ENCODE results near the gene SLF1. TPM values are rescaled to one million over a fixed set of nuclear protein-coding genes. Genes with fewer than 3 reads are reported as not detected.

SLF1 gene
- total and polyA plus RNA-seq, 2 donors (not counting 1 experiment from before 2014, with no cell fraction given) = 3.5 to 15.2 TPM

DNA sequence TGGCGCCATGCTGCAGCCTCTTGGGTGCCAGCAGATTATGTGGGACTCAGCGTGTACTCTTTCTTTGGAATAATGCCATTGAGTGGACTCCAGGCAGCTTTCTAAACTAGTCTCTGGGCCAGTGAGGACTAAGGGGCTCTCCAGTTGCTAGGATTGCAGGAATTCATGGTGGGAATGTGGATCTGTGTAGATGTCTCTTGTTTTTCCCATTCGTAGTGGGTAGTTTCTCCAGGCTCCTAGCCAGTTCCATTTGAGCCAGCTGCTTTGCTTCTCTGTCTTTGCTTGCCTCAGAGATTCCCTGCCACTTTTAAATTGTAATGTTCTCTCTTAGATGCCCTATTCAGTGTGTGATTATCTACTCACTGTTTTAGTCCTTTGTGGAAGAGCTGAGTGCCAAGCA lies 42.6 kb downstream of the SLF1 start:
- H3K9ac ChIP-seq (ENCODE audit: low read length) = no peak overlapping the region
- DNase-seq = no peak
- H3K27ac ChIP-seq (ENCODE audit: low read length in 2 of 2) = no peak overlapping the region
- Mint-ChIP-seq H3K9me3 (ENCODE audit: insufficient read depth) (peaks cover 12% of the 10 kb centered on the region), H3K27ac (no peak overlapping the region), H3K4me1 (no peaks in the 10 kb centered on the region), H3K4me3 (no peak overlapping the region), H3K27me3 (no peaks in the 10 kb centered on the region)
- no peak overlapping the region for H3K4me3 ChIP-seq (ENCODE audit: control extremely low read depth in 1 of 5, extremely low read depth in 1 of 5, insufficient read depth in 1 of 5, low read depth in 2 of 5, low read length in 4 of 5)
- ATAC-seq (ENCODE audit: low read depth) = no peak
- no peaks in the 10 kb centered on the region for H4K20me1 ChIP-seq (ENCODE audit: control insufficient read depth, insufficient read depth, low read length, poor library complexity, severe bottlenecking)
- H3K36me3 ChIP-seq (replicated peaks in 1 of 2; ENCODE audit: control extremely low read depth in 1 of 2, control insufficient read depth in 1 of 2, extremely low read depth in 1 of 2, insufficient read depth in 2 of 2, low read length in 1 of 2) = peaks cover 18 to 28% of the 10 kb centered on the region in 2 experiments
- CTCF ChIA-PET = no interaction called here
- peaks cover 8 to 16% (median 8%) of the 10 kb centered on the region in 3 donors for H3K9me3 ChIP-seq (ENCODE audit: control extremely low read depth in 1 of 3, control insufficient read depth in 2 of 3, insufficient read depth in 1 of 3, low read length in 2 of 3)
- POLR2A ChIA-PET = no interaction called here
- H3K4me1 ChIP-seq (ENCODE audit: control insufficient read depth in 2 of 2, insufficient read depth in 2 of 2, low read length in 2 of 2) = no peaks in the 10 kb centered on the region
- WGBS (ENCODE audit: insufficient coverage) = 100% methylated on average over 3 of the region's 3 CpGs
- no peaks in the 10 kb centered on the region for H3K27me3 ChIP-seq (replicated peaks in 1 of 4; ENCODE audit: control extremely low read depth in 1 of 4, control insufficient read depth in 3 of 4, insufficient read depth in 4 of 4, low read length in 3 of 4)
- intact Hi-C loops (cut with micrococcal nuclease) = no loop called here
- H3K4me2 ChIP-seq (replicated peaks; ENCODE audit: low read depth, low read length, poor library complexity, severe bottlenecking) = no peak overlapping the region
- peaks cover 15% of the 10 kb centered on the region for H3K79me2 ChIP-seq (ENCODE audit: control insufficient read depth, insufficient read depth, low read length)
- TF ChIP-seq, protein P1, sequence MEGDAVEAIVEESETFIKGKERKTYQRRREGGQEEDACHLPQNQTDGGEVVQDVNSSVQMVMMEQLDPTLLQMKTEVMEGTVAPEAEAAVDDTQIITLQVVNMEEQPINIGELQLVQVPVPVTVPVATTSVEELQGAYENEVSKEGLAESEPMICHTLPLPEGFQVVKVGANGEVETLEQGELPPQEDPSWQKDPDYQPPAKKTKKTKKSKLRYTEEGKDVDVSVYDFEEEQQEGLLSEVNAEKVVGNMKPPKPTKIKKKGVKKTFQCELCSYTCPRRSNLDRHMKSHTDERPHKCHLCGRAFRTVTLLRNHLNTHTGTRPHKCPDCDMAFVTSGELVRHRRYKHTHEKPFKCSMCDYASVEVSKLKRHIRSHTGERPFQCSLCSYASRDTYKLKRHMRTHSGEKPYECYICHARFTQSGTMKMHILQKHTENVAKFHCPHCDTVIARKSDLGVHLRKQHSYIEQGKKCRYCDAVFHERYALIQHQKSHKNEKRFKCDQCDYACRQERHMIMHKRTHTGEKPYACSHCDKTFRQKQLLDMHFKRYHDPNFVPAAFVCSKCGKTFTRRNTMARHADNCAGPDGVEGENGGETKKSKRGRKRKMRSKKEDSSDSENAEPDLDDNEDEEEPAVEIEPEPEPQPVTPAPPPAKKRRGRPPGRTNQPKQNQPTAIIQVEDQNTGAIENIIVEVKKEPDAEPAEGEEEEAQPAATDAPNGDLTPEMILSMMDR (IDR thresholded peaks at IDR 0.05) = no peak
- no peak for TF ChIP-seq EZH2 (IDR thresholded peaks at IDR 0.05; ENCODE audit: borderline replicate concordance, insufficient read depth, low read depth, low read length, poor library complexity, severe bottlenecking)
- no peak overlapping the region for H2AFZ ChIP-seq (ENCODE audit: insufficient read depth, low read depth, low read length, poor library complexity, severe bottlenecking)

GRCh38 chr5:94667937-94668336 lies 49.5 kb downstream of the SLF1 start:
- no peaks in the 10 kb centered on the region for H3K9me3 Mint-ChIP-seq (ENCODE audit: insufficient read depth)
- intact Hi-C loops (cut with micrococcal nuclease) = no loop called here
- ChIA-PET POLR2A (no interaction called here), CTCF (no interaction called here)
- no peaks in the 10 kb centered on the region for H3K27me3 ChIP-seq (replicated peaks in 1 of 4; ENCODE audit: control extremely low read depth in 1 of 4, control insufficient read depth in 3 of 4, insufficient read depth in 4 of 4, low read length in 3 of 4)
- no peak overlapping the region for H3K27ac ChIP-seq (ENCODE audit: low read length in 2 of 2)
- H3K79me2 ChIP-seq (ENCODE audit: control insufficient read depth, insufficient read depth, low read length) = no peaks in the 10 kb centered on the region
- H3K36me3 ChIP-seq (replicated peaks in 1 of 2; ENCODE audit: control extremely low read depth in 1 of 2, control insufficient read depth in 1 of 2, extremely low read depth in 1 of 2, insufficient read depth in 2 of 2, low read length in 1 of 2) = peaks cover 5 to 8% of the 10 kb centered on the region in 2 experiments
- no peak overlapping the region for H3K9ac ChIP-seq (ENCODE audit: low read length)
- no peaks in the 10 kb centered on the region for H3K27me3 Mint-ChIP-seq
- no peak overlapping the region for H3K27ac Mint-ChIP-seq
- no peak overlapping the region for H3K4me2 ChIP-seq (replicated peaks; ENCODE audit: low read depth, low read length, poor library complexity, severe bottlenecking)
- H2AFZ ChIP-seq (ENCODE audit: insufficient read depth, low read depth, low read length, poor library complexity, severe bottlenecking) = no peak overlapping the region
- 89% methylated on average over 3 of the region's 3 CpGs for WGBS (ENCODE audit: insufficient coverage)
- ATAC-seq (ENCODE audit: low read depth) = no peak
- no peak for DNase-seq
- no peaks in the 10 kb centered on the region for H4K20me1 ChIP-seq (ENCODE audit: control insufficient read depth, insufficient read depth, low read length, poor library complexity, severe bottlenecking)
- TF ChIP-seq, protein P1 (IDR thresholded peaks at IDR 0.05) = no peak
- no peak for TF ChIP-seq EZH2 (IDR thresholded peaks at IDR 0.05; ENCODE audit: borderline replicate concordance, insufficient read depth, low read depth, low read length, poor library complexity, severe bottlenecking)
- H3K4me3 Mint-ChIP-seq = no peak overlapping the region
- no peaks in the 10 kb centered on the region for H3K4me1 ChIP-seq (ENCODE audit: control insufficient read depth in 2 of 2, insufficient read depth in 2 of 2, low read length in 2 of 2)
- peaks cover 2% of the 10 kb centered on the region for H3K4me1 Mint-ChIP-seq
- no peaks in the 10 kb centered on the region for H3K9me3 ChIP-seq (ENCODE audit: control extremely low read depth in 1 of 3, control insufficient read depth in 2 of 3, insufficient read depth in 1 of 3, low read length in 2 of 3)
- H3K4me3 ChIP-seq (ENCODE audit: control extremely low read depth in 1 of 5, extremely low read depth in 1 of 5, insufficient read depth in 1 of 5, low read depth in 2 of 5, low read length in 4 of 5) = no peak overlapping the region

All from B cell (primary cell).